ENCODE results near the gene C8A.

C8A gene

DNA sequence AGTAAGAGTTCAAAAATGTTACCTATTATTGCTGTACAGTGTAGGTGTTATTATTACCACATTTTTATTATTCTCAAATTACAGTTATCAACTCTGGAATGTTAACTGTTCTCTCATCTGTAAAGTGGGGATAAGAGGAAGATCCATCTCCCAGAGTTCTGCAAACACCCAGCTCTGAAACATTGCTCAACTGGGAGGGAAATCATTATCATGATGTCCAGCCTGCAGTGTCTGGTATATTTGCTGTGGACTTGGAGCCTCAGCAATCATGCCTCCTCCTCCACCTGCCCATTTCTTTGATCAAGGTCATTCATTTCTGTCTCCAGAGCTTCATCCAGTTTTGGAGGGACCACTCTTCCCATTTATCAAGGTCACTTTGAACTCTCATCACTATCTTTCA lies 39.4 kb downstream of the C8A start:
- DNase-seq (ENCODE audit: low spot score) = no peak

DNA sequence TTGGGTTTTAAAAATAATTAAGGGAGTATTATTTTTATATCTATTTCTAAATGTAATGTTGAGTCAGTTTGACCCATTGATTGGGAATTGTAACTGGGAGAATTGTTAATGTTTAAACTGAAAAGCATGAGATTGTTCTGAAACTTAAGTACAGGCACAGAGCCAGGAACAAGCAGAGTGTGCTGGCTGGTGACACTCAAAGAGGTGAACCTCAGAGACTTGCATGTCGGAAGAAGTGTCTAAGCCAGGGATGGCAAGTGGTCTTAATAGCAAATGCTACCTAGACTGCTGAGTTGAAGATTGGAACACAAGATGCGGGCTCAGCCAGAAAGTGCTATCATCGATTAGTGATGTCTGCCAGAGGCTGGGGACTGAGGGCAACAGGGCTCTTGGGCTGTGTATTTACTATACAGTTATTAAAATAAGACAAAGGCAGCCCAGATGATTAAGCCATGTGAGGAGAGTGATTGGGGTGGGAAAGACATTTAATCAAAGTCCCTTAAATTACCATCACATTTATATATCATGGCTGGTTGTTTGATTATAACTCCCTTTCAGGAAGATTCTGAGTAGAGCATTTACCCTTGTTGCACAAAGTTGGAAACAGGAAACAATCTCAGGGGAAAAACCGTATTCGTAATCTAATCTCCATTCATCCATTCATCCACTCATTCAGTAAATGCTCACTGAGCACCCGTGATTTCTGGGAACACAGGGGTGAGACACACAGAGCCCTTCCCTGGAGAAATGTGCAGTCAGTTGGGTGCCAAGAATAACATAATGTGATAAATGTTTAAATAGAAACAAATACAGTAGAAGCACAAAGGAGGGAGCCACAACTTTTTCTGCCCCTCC lies 42.8 kb downstream of the C8A start:
- DNase-seq (ENCODE audit: low spot score) = no peak

- no peak for DNase-seq (ENCODE audit: low spot score)
Measured at GRCh38 chr1:56898005-56898373, 43.4 kb downstream of the C8A start.

DNA sequence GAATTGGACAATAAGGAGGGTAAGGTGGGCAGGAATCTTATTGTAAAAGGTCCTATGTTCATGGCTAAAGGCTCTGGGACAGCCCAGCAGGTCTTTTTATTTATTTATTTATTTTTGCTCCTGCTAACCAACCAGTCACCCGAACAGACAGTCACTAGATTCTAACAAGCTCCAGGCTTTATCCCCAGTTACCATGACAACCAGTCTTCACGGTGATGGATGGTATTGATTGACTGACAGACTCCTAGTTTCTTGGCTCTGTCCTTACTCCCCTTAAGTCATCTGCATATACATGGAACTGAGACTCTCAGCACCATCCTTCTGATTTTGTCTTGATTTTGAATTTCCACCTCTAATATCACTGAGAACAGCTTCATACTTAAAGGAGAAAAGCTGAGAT lies 44.3 kb downstream of the C8A start:
- DNase-seq (ENCODE audit: low spot score) = no peak

- DNase-seq (ENCODE audit: low spot score) = no peak
Measured at GRCh38 chr1:56901716-56902115, 47.1 kb downstream of the C8A start.

GRCh38 chr1:56903778-56904177 lies 49.2 kb downstream of the C8A start:
- DNase-seq (ENCODE audit: low spot score) = no peak

- no peak for DNase-seq (ENCODE audit: low spot score)
Measured at GRCh38 chr1:56904663-56905397, 50.2 kb downstream of the C8A start.

DNA sequence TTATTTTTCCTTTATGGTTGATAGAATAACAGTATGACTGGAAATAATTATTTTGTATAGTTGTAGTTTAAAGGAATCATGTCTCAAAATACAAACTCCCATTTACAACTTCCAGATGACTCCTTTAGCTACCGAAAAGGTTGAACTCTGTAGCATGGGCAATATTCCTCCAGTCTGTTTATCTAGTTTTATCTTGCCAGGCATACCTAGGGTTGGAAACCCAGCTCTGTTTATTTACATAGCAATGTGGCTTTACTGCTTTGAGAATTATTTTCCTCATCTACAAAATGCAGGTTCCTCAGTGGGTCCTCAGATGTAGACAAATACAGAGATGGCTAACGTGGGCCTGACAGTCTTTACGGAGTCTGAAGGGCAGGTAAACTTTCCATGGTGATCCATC lies 51.1 kb downstream of the C8A start:
- DNase-seq (ENCODE audit: low spot score) = no peak

- DNase-seq (ENCODE audit: low spot score) = no peak
Measured at GRCh38 chr1:56908619-56909221, 54.1 kb downstream of the C8A start.

DNA sequence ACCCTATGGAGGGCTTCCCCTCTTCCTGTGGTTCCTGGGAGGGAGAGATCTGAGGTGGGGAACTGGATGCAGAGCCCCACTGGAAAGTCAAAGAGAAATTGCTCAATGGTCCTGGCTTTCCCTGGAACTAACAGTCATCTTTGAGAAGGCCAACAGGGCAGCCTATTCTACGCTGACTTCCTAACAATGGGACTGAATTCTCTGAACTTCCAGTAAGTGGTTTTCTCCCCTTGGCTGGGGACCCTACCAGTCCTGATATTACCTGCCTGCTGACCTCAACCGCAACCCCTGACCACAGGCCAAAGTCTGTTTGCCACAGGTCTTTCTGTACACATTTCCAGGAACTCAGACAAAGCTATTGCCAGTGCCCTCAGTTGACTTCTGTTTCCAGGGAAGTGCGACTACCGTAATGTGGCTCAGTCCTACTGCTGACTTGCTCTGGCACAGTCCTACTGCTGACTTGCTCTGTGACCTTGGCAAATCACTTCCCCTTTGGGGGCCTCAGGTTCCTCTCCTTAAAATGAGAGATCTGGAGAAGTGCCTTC lies 55.9 kb downstream of the C8A start:
- DNase-seq (ENCODE audit: low spot score) = no peak

DNA sequence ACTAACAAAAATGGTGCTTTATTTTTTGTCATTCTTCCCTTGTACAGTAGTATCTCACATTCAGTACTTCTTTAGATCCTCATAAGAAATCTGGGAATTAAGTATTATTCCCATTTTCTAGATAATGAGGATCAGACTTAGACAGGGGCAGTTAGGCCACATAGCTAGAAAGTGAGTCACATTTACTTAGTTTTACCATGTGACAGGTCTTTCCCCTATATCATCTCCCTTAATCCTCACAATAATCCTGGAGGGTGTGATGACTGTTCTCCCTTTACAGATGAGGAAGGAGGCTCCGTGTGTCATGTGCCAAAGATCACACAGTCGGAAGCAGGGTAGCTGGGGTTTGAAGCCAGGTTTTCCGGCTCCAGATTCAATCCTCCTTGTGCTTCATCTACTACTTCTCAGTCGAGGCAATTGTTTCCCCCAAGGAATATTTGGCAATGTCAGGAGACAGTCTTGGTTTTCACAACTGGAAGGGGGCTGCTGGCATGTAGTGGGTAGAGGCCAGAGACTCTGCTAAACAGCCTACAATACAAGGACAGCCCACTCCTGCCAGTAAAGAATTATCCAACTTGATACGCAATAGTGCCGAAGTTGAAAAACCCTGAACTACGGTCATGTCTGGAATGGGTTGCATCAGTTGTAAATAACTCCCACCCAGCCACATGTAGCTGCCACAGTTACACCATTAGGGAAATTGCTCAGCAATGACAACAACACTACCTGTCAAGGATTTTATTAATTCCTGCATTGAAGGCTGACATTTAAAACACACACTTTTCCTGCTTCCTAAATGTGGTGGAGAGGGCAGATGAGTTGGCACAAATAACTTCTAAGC lies 56.7 kb downstream of the C8A start:
- no peak for DNase-seq (ENCODE audit: low spot score)

GRCh38 chr1:56912325-56912724 lies 57.7 kb downstream of the C8A start:
- no peak for DNase-seq (ENCODE audit: low spot score)

DNA sequence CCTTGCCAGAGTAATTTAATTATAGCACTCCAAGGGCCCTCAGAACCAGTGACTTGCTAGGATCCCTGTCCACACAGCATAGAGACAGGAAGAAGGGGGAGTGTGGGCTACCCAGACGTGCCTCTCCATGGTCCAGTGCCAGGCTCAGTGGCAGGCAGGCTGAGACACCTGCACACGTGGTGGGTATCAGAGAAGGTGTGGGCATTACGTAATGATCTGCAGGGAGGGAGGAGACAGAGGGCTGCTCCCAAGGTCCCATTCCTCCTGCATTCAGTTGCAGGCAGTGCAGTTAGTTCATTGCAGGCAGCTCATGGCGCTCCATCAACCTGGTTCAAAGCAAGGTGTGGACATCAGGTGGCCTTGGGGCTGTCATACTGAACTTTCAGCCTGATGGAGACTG lies 61.4 kb downstream of the C8A start:
- DNase-seq (ENCODE audit: low spot score) = no peak

DNA sequence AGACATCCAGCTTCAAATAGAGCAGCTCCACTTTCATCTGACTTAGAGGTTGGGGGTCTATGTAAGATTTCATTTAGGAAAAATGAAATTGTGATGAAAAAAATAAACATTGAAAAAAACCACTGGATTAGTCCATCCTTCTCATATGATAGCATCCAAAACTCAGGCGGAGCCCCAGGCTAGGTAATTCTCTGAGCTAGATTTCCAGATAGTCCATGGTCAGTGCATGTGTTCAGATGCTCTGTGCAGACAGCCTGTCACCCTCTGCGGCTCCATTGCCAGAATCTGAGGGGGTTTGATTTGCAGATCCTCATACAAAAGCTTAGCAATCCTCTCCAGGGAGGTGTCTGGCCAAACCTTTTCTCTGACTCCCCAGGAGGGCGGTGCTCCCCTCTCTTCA lies 62.0 kb downstream of the C8A start:
- no peak for DNase-seq (ENCODE audit: low spot score)

- DNase-seq (ENCODE audit: low spot score) = no peak
Measured at GRCh38 chr1:56917356-56917755, 62.8 kb downstream of the C8A start.

GRCh38 chr1:56920591-56921001 lies 66.0 kb downstream of the C8A start:
- no peak for DNase-seq (ENCODE audit: low spot score)

GRCh38 chr1:56921479-56921878 lies 66.9 kb downstream of the C8A start:
- DNase-seq (ENCODE audit: low spot score) = no peak

GRCh38 chr1:56922070-56922469 lies 67.5 kb downstream of the C8A start:
- DNase-seq (ENCODE audit: low spot score) = no peak

DNA sequence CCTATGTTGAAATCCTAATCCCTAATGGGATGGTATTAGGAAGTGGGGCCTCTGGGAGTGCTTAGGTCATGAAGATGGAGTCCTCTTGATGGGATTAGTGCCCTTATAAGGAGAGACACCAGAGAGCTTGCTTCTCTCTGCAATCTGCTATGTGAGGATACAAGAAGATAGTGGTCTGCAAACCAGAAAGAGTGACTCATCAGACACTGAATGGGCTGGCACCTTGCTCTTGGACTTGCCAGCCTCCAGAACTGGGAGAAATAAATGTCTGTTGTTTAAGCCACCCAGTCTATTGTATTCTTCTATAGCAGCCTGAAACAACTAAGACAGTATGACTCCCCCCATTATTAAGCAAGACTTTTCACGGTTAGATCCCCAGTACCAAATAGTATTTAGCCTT lies 67.9 kb downstream of the C8A start:
- DNase-seq (ENCODE audit: low spot score) = no peak

GRCh38 chr1:56923201-56923600 lies 68.6 kb downstream of the C8A start:
- DNase-seq (ENCODE audit: low spot score) = no peak

GRCh38 chr1:56924116-56924515 lies 69.5 kb downstream of the C8A start:
- no peak for DNase-seq (ENCODE audit: low spot score)

GRCh38 chr1:56925193-56925592 lies 70.6 kb downstream of the C8A start:
- DNase-seq (ENCODE audit: low spot score) = no peak
